H1 (cell line): Measurements from ENCODE around the gene BET1L.

Source experiments
- RNF2 ChIP-seq: fragments of 200-900, 300-1000 bp; sonication (generic); IDR thresholded peaks from 2 replicates; pipeline ENCODE4 v1.7.1; 2016; ENCODE audit warnings: borderline replicate concordance, low read depth, mild to moderate bottlenecking, antibody characterized with exemption, low read length; ENCODE audit not compliant: poor library complexity, severe bottlenecking; ENCODE audit errors: missing control alignments
- ZNF274 ChIP-seq: IDR thresholded peaks from 2 replicates; pipeline ENCODE4 v1.7.0; 2012; ENCODE audit warnings: low read length, borderline replicate concordance; ENCODE audit errors: extremely low read depth

- no peak for TF ChIP-seq RNF2
- no peak for TF ChIP-seq ZNF274
These were observed 43.6 kb upstream of the BET1L start for GRCh38 chr11:250740-251299.
